Activated CD8-positive, alpha-beta T cell treated with anti-CD3 and anti-CD28 coated beads for 36 hours (primary cell): ENCODE measurements around the gene ADRA2C. TPM values are rescaled to one million over a fixed set of nuclear protein-coding genes. Genes with fewer than 3 reads are reported as not detected.

ENCODE experiments used
- ATAC-seq: fragments of 200-7000 bp; cut with Tn5 transposase; one replicate; pipeline ENCODE4 v1.10.0; 2021; ENCODE audit warnings: mild to moderate bottlenecking, moderate library complexity
- CTCF ChIA-PET: fragments of 350-600 bp; sonication (Branson Sonifier 250); formaldehyde crosslinking; loops from one replicate; lab custom pipeline; 2021; ENCODE audit warnings: antibody characterized with exemption; lab: Charles Lee
- POLR2A ChIA-PET: fragments of 350-600 bp; sonication (Branson Sonifier 250); formaldehyde crosslinking; loops from one replicate; lab custom pipeline; 2021; ENCODE audit warnings: antibody characterized with exemption; lab: Charles Lee
- DNase-seq: peaks from one replicate; pipeline ENCODE4 v3.0.0-alpha.2; 2020
- H3K27ac Mint-ChIP-seq: one replicate; pipeline ENCODE4 v1.8.0; 2021; ENCODE audit warnings: mild to moderate bottlenecking, mixed read lengths
- H3K27me3 Mint-ChIP-seq: one replicate; pipeline ENCODE4 v1.8.0; 2021; ENCODE audit warnings: mixed read lengths
- H3K36me3 Mint-ChIP-seq: one replicate; pipeline ENCODE4 v1.8.0; 2021; ENCODE audit warnings: low read depth, mixed read lengths
- H3K4me1 Mint-ChIP-seq: one replicate; pipeline ENCODE4 v1.8.0; 2021; ENCODE audit warnings: low read depth, mixed read lengths
- H3K4me3 Mint-ChIP-seq: one replicate; pipeline ENCODE4 v1.8.0; 2021; ENCODE audit warnings: mild to moderate bottlenecking, moderate library complexity, mixed read lengths
- H3K9me3 Mint-ChIP-seq: one replicate; pipeline ENCODE4 v1.8.0; 2021; ENCODE audit warnings: mixed read lengths
- CTCF ChIP-seq: fragments of 200-600 bp; IDR thresholded peaks from one replicate; pipeline ENCODE4 v1.8.0; 2022; ENCODE audit warnings: antibody characterized with exemption, mild to moderate bottlenecking
- intact Hi-C: fragments of 100-400 bp; cut with micrococcal nuclease; formaldehyde crosslinking; loops from one replicate; pipeline ENCODE4 v1.10.0; 2022
- total RNA-seq, 2 experiments: library from RNA; stranded (reverse); gene quantifications; one replicate each; pipeline ENCODE4 v1.2.3, GENCODE V29; 2021

ADRA2C gene
- total RNA-seq, 2 experiments from 2014 or later: 0.27 TPM; not detected in 1

GRCh38 chr4:3733195-3733594 lies 33.0 kb upstream of the ADRA2C start:
- POLR2A ChIA-PET: no interaction called here
- CTCF ChIA-PET: no interaction called here

GRCh38 chr4:3735196-3735595 lies 31.0 kb upstream of the ADRA2C start:
- Mint-ChIP-seq H3K36me3 (no peaks in the 10 kb centered on the region), H3K27ac (no peak overlapping the region), H3K27me3 (peaks cover 4% of the 10 kb centered on the region), H3K4me3 (no peak overlapping the region), H3K9me3 (no peaks in the 10 kb centered on the region), H3K4me1 (no peaks in the 10 kb centered on the region)
- no peak for ATAC-seq
- ChIA-PET POLR2A (no interaction called here), CTCF (no interaction called here)
- intact Hi-C loops: no loop called here
- DNase-seq: no peak
- TF ChIP-seq CTCF: no peak

More at GRCh38 chr4:3733195-3733594, 33.0 kb upstream of the ADRA2C start:
- Mint-ChIP-seq H3K9me3 (no peaks in the 10 kb centered on the region), H3K27ac (no peak overlapping the region), H3K4me3 (no peak overlapping the region), H3K4me1 (no peaks in the 10 kb centered on the region), H3K36me3 (no peaks in the 10 kb centered on the region), H3K27me3 (peaks cover 7% of the 10 kb centered on the region)
- intact Hi-C loops: no loop called here
- ATAC-seq: no peak
- no peak for DNase-seq
- no peak for TF ChIP-seq CTCF

GRCh38 chr4:3736290-3736689 lies 29.9 kb upstream of the ADRA2C start:
- no peaks in the 10 kb centered on the region for H3K4me1 Mint-ChIP-seq
- intact Hi-C loops: no loop called here
- H3K27ac Mint-ChIP-seq: no peak overlapping the region
- H3K36me3 Mint-ChIP-seq: no peaks in the 10 kb centered on the region
- H3K4me3 Mint-ChIP-seq: no peak overlapping the region
- DNase-seq (no peak), ATAC-seq (no peak)
- ChIA-PET CTCF (no interaction called here), POLR2A (no interaction called here)
- peaks cover 5% of the 10 kb centered on the region for H3K27me3 Mint-ChIP-seq
- TF ChIP-seq CTCF: no peak
- H3K9me3 Mint-ChIP-seq: no peaks in the 10 kb centered on the region

GRCh38 chr4:3736806-3737205 lies 29.4 kb upstream of the ADRA2C start:
- ATAC-seq: no peak
- no peak overlapping the region for H3K27ac Mint-ChIP-seq
- ChIA-PET CTCF (no interaction called here), POLR2A (no interaction called here)
- no peaks in the 10 kb centered on the region for H3K9me3 Mint-ChIP-seq
- no peak for DNase-seq
- H3K36me3 Mint-ChIP-seq: no peaks in the 10 kb centered on the region
- intact Hi-C loops: no loop called here
- no peak for TF ChIP-seq CTCF
- H3K27me3 Mint-ChIP-seq: peaks cover 6% of the 10 kb centered on the region
- H3K4me3 Mint-ChIP-seq: no peak overlapping the region
- no peaks in the 10 kb centered on the region for H3K4me1 Mint-ChIP-seq

- no peak for TF ChIP-seq CTCF
- CTCF ChIA-PET: no interaction called here
- Mint-ChIP-seq H3K4me1 (no peaks in the 10 kb centered on the region), H3K4me3 (no peak overlapping the region), H3K9me3 (no peaks in the 10 kb centered on the region), H3K36me3 (no peaks in the 10 kb centered on the region), H3K27ac (no peak overlapping the region), H3K27me3 (peaks cover 25% of the 10 kb centered on the region)
- intact Hi-C loops: no loop called here
- POLR2A ChIA-PET: no interaction called here
- ATAC-seq (no peak), DNase-seq (no peak)
Measured at GRCh38 chr4:3739577-3739976, 26.6 kb upstream of the ADRA2C start.
